ENCODE results near the gene NME5.

- TF ChIP-seq CTCF (IDR thresholded peaks at IDR 0.05 in 2 of 3, conservative IDR thresholded peaks at IDR 0.05 in 1 of 3; ENCODE audit: borderline replicate concordance in 1 of 3, insufficient read depth in 1 of 3, low read depth in 2 of 3, low read length in 2 of 3) = no peak
- TF ChIP-seq MAX (IDR thresholded peaks at IDR 0.05) = no peak
- no peak for TF ChIP-seq POLR2A (IDR thresholded peaks at IDR 0.05; ENCODE audit: borderline replicate concordance, extremely low read depth, insufficient read depth, insufficient read length)
- TF ChIP-seq RAD21 (IDR thresholded peaks at IDR 0.05; ENCODE audit: low read depth) = no peak
- TF ChIP-seq REST (IDR thresholded peaks at IDR 0.05; ENCODE audit: low read depth) = no peak
- no peak for TF ChIP-seq ZNF274 (IDR thresholded peaks at IDR 0.05; ENCODE audit: low read depth, low read length)
- TF ChIP-seq ATF3 (IDR thresholded peaks at IDR 0.05) = no peak
- TF ChIP-seq YY1 (IDR thresholded peaks at IDR 0.05; ENCODE audit: extremely low read depth, insufficient replicate concordance, low read depth, low read length) = no peak
- TF ChIP-seq POLR2AphosphoS5 (IDR thresholded peaks at IDR 0.05; ENCODE audit: low read depth, low read length) = no peak
- no peak for TF ChIP-seq EZH2 (IDR thresholded peaks at IDR 0.05)
- no peak for TF ChIP-seq SP1 (IDR thresholded peaks at IDR 0.05; ENCODE audit: low read depth)
- no peak for TF ChIP-seq SRF (IDR thresholded peaks at IDR 0.05; ENCODE audit: low read depth)
- no peak for TF ChIP-seq CEBPB (IDR thresholded peaks at IDR 0.05; ENCODE audit: low read depth)
Measured at GRCh38 chr5:138083702-138084101, 55.5 kb downstream of the NME5 start, which contains the start of gene WNT8A.

Measured in HCT116 (cell line).